Tibial artery (tissue), 4 donors: ENCODE data around the gene NT5C3B.
"Not testable (repeated sequence)": the region's sequence is repeated elsewhere in the genome, so short reads cannot be mapped to it uniquely, and the experiment has no call there.

Experiments
- DNase-seq, 2 donors: peaks; one replicate each; pipeline ENCODE4 v3.0.0-alpha.2; 2019
- H3K27ac ChIP-seq, 2 donors: fragments of 200-600 bp; sonication (generic) in 1 of 2; 1 replicate in 1 of 2; 2 replicates in 1 of 2; pipeline ENCODE4 v1.5.1; 2018 to 2019; ENCODE audit warnings: mild to moderate bottlenecking in 1 of 2
- H3K27me3 ChIP-seq, 2 donors: fragments of 200-600 bp; sonication (generic) in 1 of 2; one replicate each; pipeline versions ENCODE4 v1.5.1 to v1.6.0; 2016 to 2019
- H3K36me3 ChIP-seq, 3 donors: fragments of 200-600 bp; sonication (generic) in 2 of 3; one replicate each; pipeline ENCODE4 v1.5.1; 2016 to 2019; ENCODE audit warnings: mild to moderate bottlenecking in 2 of 3
- H3K4me1 ChIP-seq, 4 donors: fragments of 200-600 bp; sonication (generic) in 2 of 4; 1 replicate in 3 of 4; 2 replicates in 1 of 4; pipeline ENCODE4 v1.5.1; 2016 to 2019
- H3K4me3 ChIP-seq, 2 donors: fragments of 200-600 bp; sonication (generic) in 1 of 2; 1 replicate in 1 of 2; 2 replicates in 1 of 2; pipeline ENCODE4 v1.5.1; 2018 to 2019; ENCODE audit warnings: mild to moderate bottlenecking in 2 of 2
- H3K9me3 ChIP-seq, 3 donors: fragments of 200-600 bp; sonication (generic) in 1 of 3; one replicate each; pipeline ENCODE4 v1.5.1; 2016 to 2019
- intact Hi-C: fragments of 100-400 bp; cut with DNase I; formaldehyde crosslinking; loops from one replicate; pipeline ENCODE4 v1.15.0; 2023; ENCODE audit warnings: low total_unique reads
- TF ChIP-seq, protein P1 (sequence below), 2 experiments: fragments of 200-600 bp in 1 of 2; fragments of 450-650 bp in 1 of 2; IDR thresholded peaks; one replicate each; pipeline ENCODE4 v1.5.1; 2017 to 2019; ENCODE audit warnings: antibody characterized with exemption in 2 of 2, mild to moderate bottlenecking in 1 of 2, moderate library complexity in 1 of 2

NT5C3B gene

DNA sequence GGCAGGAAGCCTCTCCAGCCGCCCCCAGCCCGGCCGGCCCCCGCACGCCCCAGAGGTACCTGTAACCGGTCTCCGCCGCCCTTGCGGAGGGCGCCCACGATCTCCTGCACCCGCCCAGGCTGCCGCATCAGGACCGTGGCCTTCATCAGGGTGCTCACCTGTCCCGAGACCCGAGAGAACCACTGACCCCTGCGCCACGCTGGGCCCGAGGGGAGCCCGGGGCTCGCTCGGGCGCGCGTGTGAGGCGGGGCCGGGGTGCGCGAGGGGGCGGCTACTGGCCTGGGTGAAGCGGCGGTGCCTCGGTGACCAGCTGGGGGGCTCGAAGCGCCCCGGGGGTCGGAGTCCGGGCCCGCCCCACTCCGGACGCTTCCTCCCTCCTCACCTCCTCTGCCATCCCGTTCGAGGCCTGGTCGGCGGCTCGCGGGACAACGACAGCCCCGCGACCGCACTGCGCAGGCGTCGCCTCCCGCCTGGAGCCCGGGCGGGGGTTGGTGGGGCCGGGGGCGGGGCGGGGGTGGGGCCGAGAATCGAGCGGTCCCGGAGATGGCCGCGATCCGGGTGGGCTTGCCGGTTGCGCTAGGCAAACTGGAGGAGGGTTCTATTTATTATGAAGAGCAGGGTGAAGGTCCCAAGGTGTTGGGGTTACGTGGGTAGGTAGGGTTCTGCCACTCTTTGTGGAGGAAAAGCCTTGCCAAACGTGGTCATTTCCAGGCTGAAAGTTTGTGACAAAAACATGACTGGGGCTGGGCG lies at the start of gene NT5C3B:
TSS of gene NT5C3B (minus strand) at position 433 of the 750 bp plus-strand sequence. CDS start at position 394, 39 bp downstream.
- Histone ChIP-seq H3K4me1 (peaks cover 0 to 18% (median 15%) of the 10 kb centered on the region in 4 donors), H3K36me3 (peaks cover 9 to 27% (median 20%) of the 10 kb centered on the region in 3 donors), H3K9me3 (no peaks in the 10 kb centered on the region), H3K27ac (peak within 1 kb of the TSS; percentile 89 to 92), H3K27me3 (no peaks in the 10 kb centered on the region), H3K4me3 (peak within 1 kb of the TSS; percentile 81 to 83)
- TF ChIP-seq, protein P1, sequence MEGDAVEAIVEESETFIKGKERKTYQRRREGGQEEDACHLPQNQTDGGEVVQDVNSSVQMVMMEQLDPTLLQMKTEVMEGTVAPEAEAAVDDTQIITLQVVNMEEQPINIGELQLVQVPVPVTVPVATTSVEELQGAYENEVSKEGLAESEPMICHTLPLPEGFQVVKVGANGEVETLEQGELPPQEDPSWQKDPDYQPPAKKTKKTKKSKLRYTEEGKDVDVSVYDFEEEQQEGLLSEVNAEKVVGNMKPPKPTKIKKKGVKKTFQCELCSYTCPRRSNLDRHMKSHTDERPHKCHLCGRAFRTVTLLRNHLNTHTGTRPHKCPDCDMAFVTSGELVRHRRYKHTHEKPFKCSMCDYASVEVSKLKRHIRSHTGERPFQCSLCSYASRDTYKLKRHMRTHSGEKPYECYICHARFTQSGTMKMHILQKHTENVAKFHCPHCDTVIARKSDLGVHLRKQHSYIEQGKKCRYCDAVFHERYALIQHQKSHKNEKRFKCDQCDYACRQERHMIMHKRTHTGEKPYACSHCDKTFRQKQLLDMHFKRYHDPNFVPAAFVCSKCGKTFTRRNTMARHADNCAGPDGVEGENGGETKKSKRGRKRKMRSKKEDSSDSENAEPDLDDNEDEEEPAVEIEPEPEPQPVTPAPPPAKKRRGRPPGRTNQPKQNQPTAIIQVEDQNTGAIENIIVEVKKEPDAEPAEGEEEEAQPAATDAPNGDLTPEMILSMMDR (IDR thresholded peaks at IDR 0.05) = no peak
- intact Hi-C loops = loop anchor here (2.0 kb wide), 1 partner anchor 23 kb away; the partner anchor contains the start of gene FKBP10
- DNase-seq = peak; percentile 38 to 78

DNA sequence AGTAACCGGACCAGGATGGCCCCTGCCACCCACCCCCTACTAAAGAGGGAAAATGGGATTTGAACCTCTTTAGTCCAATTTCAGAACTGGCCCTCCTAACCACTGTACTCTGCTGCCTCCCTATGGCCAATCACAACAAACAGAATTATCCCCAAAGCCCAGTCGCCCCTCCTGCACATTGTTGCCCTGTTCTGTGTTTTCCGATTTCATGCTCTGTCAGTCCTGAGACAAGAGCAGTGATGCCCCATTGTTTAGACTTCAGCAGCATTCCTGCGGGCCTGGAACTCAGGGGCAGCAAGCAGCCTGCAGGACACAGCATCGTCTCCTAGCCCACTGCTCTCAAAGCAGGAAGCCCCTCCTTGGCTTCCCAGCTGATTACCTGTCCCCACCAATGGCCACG lies 49.7 kb upstream of the NT5C3B start:
- no peak for DNase-seq
- peaks cover 73 to 96% (median 76%) of the 10 kb centered on the region in 3 donors for H3K36me3 ChIP-seq
- H3K27ac ChIP-seq = no peak overlapping the region
- intact Hi-C loops = loop anchor here (10.0 kb wide), 1 partner anchor 151 kb away; the partner anchor contains the start of gene HAP1
- no peaks in the 10 kb centered on the region for H3K9me3 ChIP-seq
- no peak overlapping the region for H3K4me3 ChIP-seq
- no peaks in the 10 kb centered on the region for H3K27me3 ChIP-seq
- H3K4me1 ChIP-seq = no peaks in the 10 kb centered on the region
- TF ChIP-seq, protein P1 (IDR thresholded peaks at IDR 0.05) = no peak

DNA sequence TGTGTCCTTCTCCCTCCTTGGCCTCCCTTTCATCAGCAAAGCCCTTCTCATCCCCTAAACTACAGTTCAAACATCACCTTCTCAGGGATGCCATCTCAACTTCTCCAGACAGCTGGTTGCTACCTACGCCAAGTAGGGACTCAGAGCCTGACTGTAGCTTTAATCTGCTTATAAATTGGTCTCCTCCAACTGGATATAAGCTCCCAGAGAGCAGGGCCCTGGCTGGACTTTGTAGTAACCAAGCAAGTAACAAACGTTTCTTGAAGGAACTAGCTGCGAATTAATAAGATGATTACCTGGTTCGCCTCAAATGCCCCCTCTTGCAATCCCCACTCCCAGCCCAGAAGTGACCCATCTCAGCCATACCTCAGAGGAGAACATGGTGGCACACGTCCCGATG lies 46.7 kb upstream of the NT5C3B start:
- Histone ChIP-seq H3K27ac (no peak overlapping the region), H3K4me3 (no peak overlapping the region), H3K36me3 (peaks cover 71 to 95% (median 78%) of the 10 kb centered on the region in 3 donors), H3K4me1 (no peaks in the 10 kb centered on the region), H3K27me3 (no peaks in the 10 kb centered on the region), H3K9me3 (no peaks in the 10 kb centered on the region)
- DNase-seq = no peak
- TF ChIP-seq, protein P1 (IDR thresholded peaks at IDR 0.05) = no peak
- intact Hi-C loops = loop anchor here (10.0 kb wide), 1 partner anchor 148 kb away; the partner anchor contains the start of gene HAP1

DNA sequence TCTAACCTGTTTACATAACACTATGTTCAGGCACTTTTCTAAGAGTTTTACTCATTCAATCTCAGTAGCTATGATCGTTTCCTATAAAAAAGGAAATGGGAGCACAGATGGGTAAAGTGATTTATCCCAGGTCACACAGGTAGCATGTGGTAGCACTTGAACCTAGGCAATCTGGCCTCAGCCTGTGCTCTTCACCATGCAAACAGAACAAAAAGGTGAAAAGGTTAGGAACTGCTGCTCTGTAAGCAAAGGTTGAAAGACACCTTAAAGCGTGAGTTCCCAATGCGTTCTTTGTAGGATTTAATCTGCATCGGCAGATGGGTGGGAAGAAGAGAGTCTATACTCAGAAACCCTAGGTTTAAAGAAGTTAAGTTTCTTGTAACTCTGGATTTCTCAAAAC lies 44.1 kb upstream of the NT5C3B start:
- Histone ChIP-seq H3K4me1 (no peaks in the 10 kb centered on the region), H3K4me3 (no peak overlapping the region), H3K36me3 (peaks cover 61 to 89% (median 64%) of the 10 kb centered on the region in 3 donors), H3K27me3 (no peaks in the 10 kb centered on the region), H3K9me3 (no peaks in the 10 kb centered on the region), H3K27ac (no peak overlapping the region)
- DNase-seq = no peak
- intact Hi-C loops = loop anchor here (10.0 kb wide), 1 partner anchor 145 kb away; the partner anchor contains the start of gene HAP1
- TF ChIP-seq, protein P1 (IDR thresholded peaks at IDR 0.05) = no peak

DNA sequence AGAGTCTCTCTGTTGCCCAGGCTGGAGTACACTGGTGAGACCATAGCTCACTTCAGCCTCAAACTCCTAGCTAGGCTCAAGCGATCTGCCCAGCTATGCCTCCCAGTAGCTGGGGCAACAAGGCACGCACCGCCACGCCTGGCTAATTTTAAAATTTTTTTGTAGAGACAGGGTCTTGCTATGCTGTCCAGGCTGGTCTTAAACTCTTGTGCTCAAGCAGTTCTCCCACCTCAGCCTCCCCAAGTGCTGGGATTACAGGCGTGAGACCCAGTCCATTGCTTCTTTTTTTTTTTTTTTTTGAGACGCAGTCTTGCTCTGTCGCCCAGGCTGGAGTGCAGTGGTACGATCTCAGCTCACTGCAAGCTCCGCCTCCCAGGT lies 38.2 kb upstream of the NT5C3B start:
- H3K27me3 ChIP-seq, H3K27ac ChIP-seq, H3K9me3 ChIP-seq, intact Hi-C loops, DNase-seq, H3K4me3 ChIP-seq, H3K4me1 ChIP-seq: not testable (repeated sequence)
- peaks cover 59 to 94% (median 83%) of the 10 kb centered on the region in 3 donors for H3K36me3 ChIP-seq

DNA sequence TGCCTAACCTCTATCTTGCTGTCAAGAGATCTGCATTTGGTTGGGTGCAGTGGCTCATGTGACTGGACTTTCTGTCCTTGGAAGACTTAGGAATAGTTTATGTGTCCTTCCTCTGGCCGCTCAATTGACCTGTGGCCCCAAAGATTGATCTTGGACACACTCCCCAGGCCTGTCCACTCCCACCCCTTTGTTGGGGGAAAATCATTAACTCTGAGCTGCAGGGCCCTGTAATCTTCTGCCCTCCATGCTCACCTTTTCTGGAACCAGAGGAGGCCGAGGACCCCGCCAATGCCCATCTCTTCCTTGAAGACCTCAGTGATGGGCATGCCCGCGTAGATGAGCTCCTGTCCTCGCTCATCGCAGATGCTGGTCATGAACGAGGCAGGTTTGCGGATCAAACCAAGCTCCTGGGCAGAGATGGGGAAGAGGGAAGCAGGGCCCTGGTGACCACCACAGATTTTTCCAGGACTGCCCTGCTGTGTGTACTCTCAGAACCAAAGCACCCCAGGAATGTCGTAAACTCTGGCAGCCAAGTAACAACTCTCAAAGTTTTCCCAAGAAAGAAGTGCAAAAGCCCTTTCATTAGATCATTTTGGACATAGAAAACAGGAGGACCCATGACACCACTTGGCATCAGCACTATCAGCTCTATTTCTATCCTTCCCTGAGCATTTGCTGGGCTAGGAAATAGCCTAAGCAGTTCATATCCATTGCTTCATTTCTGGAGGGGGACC lies 37.7 kb upstream of the NT5C3B start:
- H3K4me3 ChIP-seq = no peak overlapping the region
- H3K4me1 ChIP-seq = no peaks in the 10 kb centered on the region
- no peak overlapping the region for H3K27ac ChIP-seq
- DNase-seq = no peak
- peaks cover 56 to 94% (median 83%) of the 10 kb centered on the region in 3 donors for H3K36me3 ChIP-seq
- no peaks in the 10 kb centered on the region for H3K9me3 ChIP-seq
- intact Hi-C loops = no loop called here
- TF ChIP-seq, protein P1 (IDR thresholded peaks at IDR 0.05) = no peak
- H3K27me3 ChIP-seq = no peaks in the 10 kb centered on the region
